ENCODE measurements around the gene HACD2.

Gene HACD2

GRCh38 chr3:123481722-123482457, 103.0 kb downstream of the HACD2 start:
- TF ChIP-seq TAF1 (IDR thresholded peaks at IDR 0.05; ENCODE audit: low read depth), result no peak
- no peak for TF ChIP-seq EGR1 (IDR thresholded peaks at IDR 0.05)
- no peak for TF ChIP-seq TEAD4 (IDR thresholded peaks at IDR 0.05)
- TF ChIP-seq TCF12 (IDR thresholded peaks at IDR 0.05; ENCODE audit: low read depth), result no peak
- no peak for TF ChIP-seq YY1 (IDR thresholded peaks at IDR 0.05; ENCODE audit: low read depth)
- TF ChIP-seq CREB1 (IDR thresholded peaks at IDR 0.05; ENCODE audit: low read depth), result no peak
- TF ChIP-seq REST (IDR thresholded peaks at IDR 0.05; ENCODE audit: low read depth), result no peak
- no peak for TF ChIP-seq MAX (IDR thresholded peaks at IDR 0.05)
- TF ChIP-seq NFIC (IDR thresholded peaks at IDR 0.05), result no peak
- TF ChIP-seq USF1 (IDR thresholded peaks at IDR 0.05), result no peak
- no peak for TF ChIP-seq CEBPB (IDR thresholded peaks at IDR 0.05)
- TF ChIP-seq RAD21 (IDR thresholded peaks at IDR 0.05; ENCODE audit: low read depth), result no peak
- no peak for TF ChIP-seq EP300 (IDR thresholded peaks at IDR 0.05; ENCODE audit: borderline replicate concordance)

GRCh38 chr3:123481071-123481470, 103.8 kb downstream of the HACD2 start:
- TF ChIP-seq TEAD4 (IDR thresholded peaks at IDR 0.05), result no peak
- TF ChIP-seq USF1 (IDR thresholded peaks at IDR 0.05), result no peak
- TF ChIP-seq REST (IDR thresholded peaks at IDR 0.05; ENCODE audit: low read depth), result no peak
- no peak for TF ChIP-seq EP300 (IDR thresholded peaks at IDR 0.05; ENCODE audit: borderline replicate concordance)
- TF ChIP-seq YY1 (IDR thresholded peaks at IDR 0.05; ENCODE audit: low read depth), result no peak
- TF ChIP-seq RAD21 (IDR thresholded peaks at IDR 0.05; ENCODE audit: low read depth), result no peak
- no peak for TF ChIP-seq FOXM1 (IDR thresholded peaks at IDR 0.05; ENCODE audit: borderline replicate concordance, low read depth)
- TF ChIP-seq ZBTB7A (IDR thresholded peaks at IDR 0.05; ENCODE audit: low read depth), result no peak
- no peak for TF ChIP-seq EGR1 (IDR thresholded peaks at IDR 0.05)
- TF ChIP-seq CREB1 (IDR thresholded peaks at IDR 0.05; ENCODE audit: low read depth), result no peak

- TF ChIP-seq CEBPB (IDR thresholded peaks at IDR 0.05), result no peak
- no peak for TF ChIP-seq EGR1 (IDR thresholded peaks at IDR 0.05)
- no peak for TF ChIP-seq TCF12 (IDR thresholded peaks at IDR 0.05; ENCODE audit: low read depth)
- TF ChIP-seq YY1 (IDR thresholded peaks at IDR 0.05; ENCODE audit: low read depth), result no peak
- TF ChIP-seq REST (IDR thresholded peaks at IDR 0.05; ENCODE audit: low read depth), result no peak
- TF ChIP-seq FOXM1 (IDR thresholded peaks at IDR 0.05; ENCODE audit: borderline replicate concordance, low read depth), result no peak
Measured at GRCh38 chr3:123480428-123480827, 104.4 kb downstream of the HACD2 start.

GRCh38 chr3:123479891-123480290, 105.0 kb downstream of the HACD2 start:
- TF ChIP-seq FOXM1 (IDR thresholded peaks at IDR 0.05; ENCODE audit: borderline replicate concordance, low read depth) (no peak), MAX (IDR thresholded peaks at IDR 0.05) (no peak), YY1 (IDR thresholded peaks at IDR 0.05; ENCODE audit: low read depth) (no peak), TEAD4 (IDR thresholded peaks at IDR 0.05) (no peak), NFIC (IDR thresholded peaks at IDR 0.05) (no peak), TCF12 (IDR thresholded peaks at IDR 0.05; ENCODE audit: low read depth) (no peak), ZBTB7A (IDR thresholded peaks at IDR 0.05; ENCODE audit: low read depth) (no peak), REST (IDR thresholded peaks at IDR 0.05; ENCODE audit: low read depth) (no peak), TAF1 (IDR thresholded peaks at IDR 0.05; ENCODE audit: low read depth) (no peak), CREB1 (IDR thresholded peaks at IDR 0.05; ENCODE audit: low read depth) (no peak), CEBPB (IDR thresholded peaks at IDR 0.05) (no peak), RAD21 (IDR thresholded peaks at IDR 0.05; ENCODE audit: low read depth) (no peak), EP300 (IDR thresholded peaks at IDR 0.05; ENCODE audit: borderline replicate concordance) (no peak), USF1 (IDR thresholded peaks at IDR 0.05) (no peak), EGR1 (IDR thresholded peaks at IDR 0.05) (no peak)

Data from Ishikawa (cell line).